HCT116 (cell line): ENCODE measurements around the gene TMEM117. TPM values are rescaled to one million over a fixed set of nuclear protein-coding genes. Genes with fewer than 3 reads are reported as not detected.

Source experiments
- ATAC-seq: fragments of 200-7000 bp; cut with Tn5 transposase; 2 replicates; pipeline ENCODE4 v1.9.1; 2020; ENCODE audit warnings: mild to moderate bottlenecking, moderate library complexity
- BruUV-seq: library from RNA; stranded (reverse); fragments of 400-500 nt; replicated peaks from 2 replicates; lab custom pipeline; 2021; lab: Mats Ljungman, UMichigan
- CTCF ChIA-PET: fragments of 300-600 bp; sonication (Branson Sonifier 250); formaldehyde crosslinking; loops from one replicate; lab custom pipeline; 2021; ENCODE audit warnings: antibody characterized with exemption; lab: Charles Lee
- POLR2A ChIA-PET: fragments of 300-600, 350-600 bp; sonication (Branson Sonifier 250); formaldehyde crosslinking; loops from one replicate; lab custom pipeline; 2021; ENCODE audit warnings: antibody characterized with exemption; lab: Charles Lee
- RAD21 ChIA-PET, 2 experiments: fragments of 300-600 bp; sonication (Branson Sonifier 250); formaldehyde crosslinking; loops; one replicate each; lab custom pipeline; 2023; ENCODE audit warnings: low total read pairs in 2 of 2; ENCODE audit not compliant: uncharacterized antibody in 2 of 2, unreplicated experiment in 2 of 2, low non-redundant PET in 1 of 2; lab: Charles Lee
- DNase-seq: peaks from one replicate; pipeline ENCODE4 v3.0.0-alpha.2; 2010; ENCODE audit warnings: low read depth, low spot score
- H2AFZ ChIP-seq: fragments of 200-600 bp; shearing (Covaris generic), sonication (generic); 2 replicates; pipeline ENCODE4 v1.6.1; 2017; ENCODE audit warnings: low read depth, mixed run types, mixed read lengths, antibody characterized with exemption, low read length; ENCODE audit not compliant: poor library complexity, severe bottlenecking
- H3K27ac ChIP-seq: 2 replicates; pipeline ENCODE4 v1.5.1; 2012; ENCODE audit warnings: low read depth, low read length
- H3K27me3 ChIP-seq: fragments of 200-600 bp; sonication (generic); 2 replicates; pipeline ENCODE4 v1.6.1; 2016; ENCODE audit warnings: mixed run types, low read length, mixed read lengths; ENCODE audit not compliant: insufficient read depth
- H3K36me3 ChIP-seq, 2 experiments: fragments of 200-500 bp in 1 of 2; fragments of 200-600 bp in 1 of 2; sonication (Bioruptor generic) in 1 of 2; sonication (generic) in 1 of 2; 2 replicates each; pipeline versions ENCODE4 v1.5.1 to v1.6.1; 2014 to 2016; ENCODE audit warnings: low read length in 2 of 2, inconsistent platforms in 1 of 2, mixed read lengths in 1 of 2, mixed run types in 1 of 2; ENCODE audit not compliant: insufficient read depth in 2 of 2, control insufficient read depth in 1 of 2
- H3K4me1 ChIP-seq, 2 experiments: fragments of 200-600 bp in 1 of 2; sonication (generic) in 1 of 2; 2 replicates each; pipeline versions ENCODE4 v1.5.1 to v1.6.1; 2012 to 2017; ENCODE audit warnings: low read length in 2 of 2, inconsistent platforms in 1 of 2, mild to moderate bottlenecking in 1 of 2, mixed read lengths in 1 of 2, mixed run types in 1 of 2, moderate library complexity in 1 of 2; ENCODE audit not compliant: insufficient read depth in 2 of 2, control insufficient read depth in 1 of 2
- H3K4me2 ChIP-seq: fragments of 200-600 bp; sonication (generic); 2 replicates; pipeline ENCODE4 v1.6.1; 2017; ENCODE audit warnings: mixed run types, low read length, mixed read lengths
- H3K4me3 ChIP-seq, 2 experiments: fragments of 200-600 bp in 1 of 2; sonication (generic) in 1 of 2; replicated peaks in 1 of 2; 2 replicates each; pipeline ENCODE4 v1.5.1; 2011 to 2016; ENCODE audit warnings: low read length in 2 of 2, control low read depth in 1 of 2, low read depth in 1 of 2, mild to moderate bottlenecking in 1 of 2, mixed read lengths in 1 of 2, mixed run types in 1 of 2
- H3K79me2 ChIP-seq: fragments of 200-600 bp; sonication (generic); 2 replicates; pipeline ENCODE4 v1.6.1; 2017; ENCODE audit warnings: mild to moderate bottlenecking, mixed run types, low read length, moderate library complexity, mixed read lengths; ENCODE audit not compliant: insufficient read depth
- H3K9ac ChIP-seq: fragments of 200-600 bp; sonication (generic); 2 replicates; pipeline ENCODE4 v1.6.1; 2016; ENCODE audit warnings: low read length, mixed read lengths
- H3K9me2 ChIP-seq: fragments of 200-600 bp; sonication (generic), shearing (Covaris generic); 2 replicates; pipeline ENCODE4 v1.6.1; 2017; ENCODE audit warnings: mixed run types, mild to moderate bottlenecking, moderate library complexity; ENCODE audit not compliant: insufficient read depth
- H3K9me3 ChIP-seq, 2 experiments: fragments of 200-500 bp in 1 of 2; fragments of 200-600 bp in 1 of 2; sonication (Bioruptor generic) in 1 of 2; sonication (generic) in 1 of 2; 2 replicates each; pipeline ENCODE4 v1.6.1; 2014 to 2017; ENCODE audit warnings: low read length in 2 of 2, mixed read lengths in 2 of 2, inconsistent platforms in 1 of 2, low read depth in 1 of 2, mild to moderate bottlenecking in 1 of 2, mixed run types in 1 of 2, moderate library complexity in 1 of 2; ENCODE audit not compliant: control insufficient read depth in 1 of 2, insufficient read depth in 1 of 2
- H4K20me1 ChIP-seq: fragments of 200-600 bp; sonication (generic), shearing (Covaris generic); 2 replicates; pipeline ENCODE4 v1.6.1; 2017; ENCODE audit warnings: mixed run types, mild to moderate bottlenecking, moderate library complexity; ENCODE audit not compliant: insufficient read depth
- CBX3 ChIP-seq: IDR thresholded peaks from 2 replicates; pipeline ENCODE4 v1.6.1; 2012; ENCODE audit warnings: low read depth
- CEBPB ChIP-seq: IDR thresholded peaks from 2 replicates; pipeline ENCODE4 v1.6.1; 2012; ENCODE audit warnings: low read depth
- ELF1 ChIP-seq: IDR thresholded peaks from 2 replicates; pipeline ENCODE4 v1.6.1; 2012; ENCODE audit warnings: low read depth, borderline replicate concordance
- EZH2 ChIP-seq: fragments of 200-600 bp; sonication (generic); IDR thresholded peaks from 2 replicates; pipeline ENCODE4 v1.6.1; 2017; ENCODE audit warnings: antibody characterized with exemption, mixed run types
- EZH2phosphoT487 ChIP-seq: fragments of 200-600 bp; IDR thresholded peaks from 2 replicates; pipeline ENCODE4 v1.6.1; 2018; ENCODE audit warnings: antibody characterized with exemption, borderline replicate concordance
- SRF ChIP-seq: IDR thresholded peaks from 2 replicates; pipeline ENCODE4 v1.6.1; 2012; ENCODE audit warnings: low read depth
- ZNF274 ChIP-seq: fragments of 200-500 bp; sonication (Bioruptor generic); IDR thresholded peaks from 2 replicates; pipeline ENCODE4 v1.6.1; 2014; ENCODE audit warnings: mild to moderate bottlenecking, low read depth, low read length, inconsistent platforms
- intact Hi-C: fragments of 100-400 bp; cut with micrococcal nuclease; formaldehyde crosslinking; loops from 2 replicates; pipeline ENCODE4 v1.10.0; 2022
- total RNA-seq: library from RNA; stranded (reverse); gene quantifications from one replicate; pipeline ENCODE4 v1.2.1, GENCODE V29; 2021; ENCODE audit not compliant: unreplicated experiment
- TF ChIP-seq, protein P1 (sequence below): IDR thresholded peaks from 2 replicates; pipeline ENCODE4 v1.6.1; 2012
- TF ChIP-seq, protein P2 (sequence below): IDR thresholded peaks from 2 replicates; pipeline ENCODE4 v1.6.1; 2011; ENCODE audit warnings: mild to moderate bottlenecking, low read length, moderate library complexity; ENCODE audit not compliant: insufficient replicate concordance; ENCODE audit errors: extremely low read depth
- TF ChIP-seq, protein P3 (sequence below): IDR thresholded peaks from 2 replicates; pipeline ENCODE4 v1.6.1; 2012; ENCODE audit warnings: low read depth

TMEM117 gene
- total RNA-seq, 1 experiment from 2014 or later: 3.6 TPM

DNA sequence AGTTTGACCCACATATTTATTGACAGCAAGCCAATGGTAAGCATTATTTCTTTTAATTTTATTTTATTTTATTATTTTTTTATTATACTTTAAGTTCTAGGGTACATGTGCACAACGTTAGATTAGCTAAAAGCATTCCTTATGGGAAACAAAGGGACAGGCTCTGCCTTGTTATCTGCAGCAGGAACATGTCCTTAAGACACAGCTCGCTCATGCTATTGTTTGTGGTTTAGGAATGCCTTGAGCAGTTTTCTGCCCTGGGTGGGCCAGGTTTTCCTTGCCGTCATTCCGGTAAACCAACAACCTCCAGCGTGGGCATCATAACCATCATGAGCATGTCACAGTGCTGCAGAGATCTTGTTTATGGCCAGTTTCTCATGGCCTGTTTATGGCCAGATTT is 370.2 kb downstream of the TMEM117 start:
- no peak overlapping the region for H3K9ac ChIP-seq
- DNase-seq (no peak), ATAC-seq (no peak)
- H3K9me2 ChIP-seq: no peaks in the 10 kb centered on the region
- no peak overlapping the region for H2AFZ ChIP-seq
- POLR2A ChIA-PET: no interaction called here
- CTCF ChIA-PET: no interaction called here
- H3K36me3 ChIP-seq: no peaks in the 10 kb centered on the region
- intact Hi-C loops: no loop called here
- no peak overlapping the region for H3K4me2 ChIP-seq
- H3K9me3 ChIP-seq: no peaks in the 10 kb centered on the region
- TF ChIP-seq EZH2phosphoT487 (no peak), ELF1 (no peak), CEBPB (no peak), SRF (no peak), EZH2 (no peak), ZNF274 (no peak), CBX3 (no peak)
- TF ChIP-seq, protein P1, sequence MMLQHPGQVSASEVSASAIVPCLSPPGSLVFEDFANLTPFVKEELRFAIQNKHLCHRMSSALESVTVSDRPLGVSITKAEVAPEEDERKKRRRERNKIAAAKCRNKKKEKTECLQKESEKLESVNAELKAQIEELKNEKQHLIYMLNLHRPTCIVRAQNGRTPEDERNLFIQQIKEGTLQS: no peak
- TF ChIP-seq, protein P2, sequence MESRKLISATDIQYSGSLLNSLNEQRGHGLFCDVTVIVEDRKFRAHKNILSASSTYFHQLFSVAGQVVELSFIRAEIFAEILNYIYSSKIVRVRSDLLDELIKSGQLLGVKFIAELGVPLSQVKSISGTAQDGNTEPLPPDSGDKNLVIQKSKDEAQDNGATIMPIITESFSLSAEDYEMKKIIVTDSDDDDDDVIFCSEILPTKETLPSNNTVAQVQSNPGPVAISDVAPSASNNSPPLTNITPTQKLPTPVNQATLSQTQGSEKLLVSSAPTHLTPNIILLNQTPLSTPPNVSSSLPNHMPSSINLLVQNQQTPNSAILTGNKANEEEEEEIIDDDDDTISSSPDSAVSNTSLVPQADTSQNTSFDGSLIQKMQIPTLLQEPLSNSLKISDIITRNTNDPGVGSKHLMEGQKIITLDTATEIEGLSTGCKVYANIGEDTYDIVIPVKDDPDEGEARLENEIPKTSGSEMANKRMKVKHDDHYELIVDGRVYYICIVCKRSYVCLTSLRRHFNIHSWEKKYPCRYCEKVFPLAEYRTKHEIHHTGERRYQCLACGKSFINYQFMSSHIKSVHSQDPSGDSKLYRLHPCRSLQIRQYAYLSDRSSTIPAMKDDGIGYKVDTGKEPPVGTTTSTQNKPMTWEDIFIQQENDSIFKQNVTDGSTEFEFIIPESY: no peak
- TF ChIP-seq, protein P3, sequence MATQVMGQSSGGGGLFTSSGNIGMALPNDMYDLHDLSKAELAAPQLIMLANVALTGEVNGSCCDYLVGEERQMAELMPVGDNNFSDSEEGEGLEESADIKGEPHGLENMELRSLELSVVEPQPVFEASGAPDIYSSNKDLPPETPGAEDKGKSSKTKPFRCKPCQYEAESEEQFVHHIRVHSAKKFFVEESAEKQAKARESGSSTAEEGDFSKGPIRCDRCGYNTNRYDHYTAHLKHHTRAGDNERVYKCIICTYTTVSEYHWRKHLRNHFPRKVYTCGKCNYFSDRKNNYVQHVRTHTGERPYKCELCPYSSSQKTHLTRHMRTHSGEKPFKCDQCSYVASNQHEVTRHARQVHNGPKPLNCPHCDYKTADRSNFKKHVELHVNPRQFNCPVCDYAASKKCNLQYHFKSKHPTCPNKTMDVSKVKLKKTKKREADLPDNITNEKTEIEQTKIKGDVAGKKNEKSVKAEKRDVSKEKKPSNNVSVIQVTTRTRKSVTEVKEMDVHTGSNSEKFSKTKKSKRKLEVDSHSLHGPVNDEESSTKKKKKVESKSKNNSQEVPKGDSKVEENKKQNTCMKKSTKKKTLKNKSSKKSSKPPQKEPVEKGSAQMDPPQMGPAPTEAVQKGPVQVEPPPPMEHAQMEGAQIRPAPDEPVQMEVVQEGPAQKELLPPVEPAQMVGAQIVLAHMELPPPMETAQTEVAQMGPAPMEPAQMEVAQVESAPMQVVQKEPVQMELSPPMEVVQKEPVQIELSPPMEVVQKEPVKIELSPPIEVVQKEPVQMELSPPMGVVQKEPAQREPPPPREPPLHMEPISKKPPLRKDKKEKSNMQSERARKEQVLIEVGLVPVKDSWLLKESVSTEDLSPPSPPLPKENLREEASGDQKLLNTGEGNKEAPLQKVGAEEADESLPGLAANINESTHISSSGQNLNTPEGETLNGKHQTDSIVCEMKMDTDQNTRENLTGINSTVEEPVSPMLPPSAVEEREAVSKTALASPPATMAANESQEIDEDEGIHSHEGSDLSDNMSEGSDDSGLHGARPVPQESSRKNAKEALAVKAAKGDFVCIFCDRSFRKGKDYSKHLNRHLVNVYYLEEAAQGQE: no peak
- RAD21 ChIA-PET: no interaction called here
- no peaks in the 10 kb centered on the region for H3K4me1 ChIP-seq
- H3K4me3 ChIP-seq: no peak overlapping the region
- no peak overlapping the region for H3K27ac ChIP-seq
- H4K20me1 ChIP-seq: no peaks in the 10 kb centered on the region
- H3K79me2 ChIP-seq: no peaks in the 10 kb centered on the region
- BruUV-seq: no TSS peak
- no peaks in the 10 kb centered on the region for H3K27me3 ChIP-seq
